DND-41 (cell line): ENCODE results near the gene EVA1C.

Experiments used
- EZH2 ChIP-seq: IDR thresholded peaks from 3 replicates; pipeline ENCODE4 v1.6.1; 2012; ENCODE audit warnings: borderline replicate concordance, low read depth, mild to moderate bottlenecking, moderate library complexity, low read length, inconsistent platforms; ENCODE audit not compliant: severe bottlenecking
- TF ChIP-seq, protein P1 (sequence below): IDR thresholded peaks from 2 replicates; pipeline ENCODE4 v1.5.1; 2012; ENCODE audit warnings: borderline replicate concordance, low read length, moderate library complexity, mild to moderate bottlenecking; ENCODE audit not compliant: poor library complexity, severe bottlenecking; ENCODE audit errors: extremely low read depth

DNA sequence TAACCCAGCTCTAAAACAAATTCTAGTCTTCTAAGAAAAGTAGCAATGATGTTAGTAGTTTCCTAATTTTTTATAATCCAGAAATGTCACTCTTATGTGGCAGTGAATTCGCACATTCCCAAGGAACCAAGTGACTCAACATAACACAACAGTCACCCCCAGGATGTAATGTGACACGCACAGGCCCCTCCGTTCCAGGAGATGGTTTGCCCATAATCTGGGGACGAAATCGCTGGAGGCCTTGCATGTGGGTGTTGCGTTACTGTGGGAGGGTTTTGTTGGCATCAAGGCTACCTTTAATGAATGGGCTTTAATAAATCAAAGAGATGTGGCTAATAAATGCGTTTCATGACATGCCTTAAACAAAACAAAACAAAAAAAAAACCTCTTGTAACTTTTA, 50.9 kb downstream of the EVA1C start:
- TF ChIP-seq, protein P1, sequence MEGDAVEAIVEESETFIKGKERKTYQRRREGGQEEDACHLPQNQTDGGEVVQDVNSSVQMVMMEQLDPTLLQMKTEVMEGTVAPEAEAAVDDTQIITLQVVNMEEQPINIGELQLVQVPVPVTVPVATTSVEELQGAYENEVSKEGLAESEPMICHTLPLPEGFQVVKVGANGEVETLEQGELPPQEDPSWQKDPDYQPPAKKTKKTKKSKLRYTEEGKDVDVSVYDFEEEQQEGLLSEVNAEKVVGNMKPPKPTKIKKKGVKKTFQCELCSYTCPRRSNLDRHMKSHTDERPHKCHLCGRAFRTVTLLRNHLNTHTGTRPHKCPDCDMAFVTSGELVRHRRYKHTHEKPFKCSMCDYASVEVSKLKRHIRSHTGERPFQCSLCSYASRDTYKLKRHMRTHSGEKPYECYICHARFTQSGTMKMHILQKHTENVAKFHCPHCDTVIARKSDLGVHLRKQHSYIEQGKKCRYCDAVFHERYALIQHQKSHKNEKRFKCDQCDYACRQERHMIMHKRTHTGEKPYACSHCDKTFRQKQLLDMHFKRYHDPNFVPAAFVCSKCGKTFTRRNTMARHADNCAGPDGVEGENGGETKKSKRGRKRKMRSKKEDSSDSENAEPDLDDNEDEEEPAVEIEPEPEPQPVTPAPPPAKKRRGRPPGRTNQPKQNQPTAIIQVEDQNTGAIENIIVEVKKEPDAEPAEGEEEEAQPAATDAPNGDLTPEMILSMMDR, result no peak
- no peak for TF ChIP-seq EZH2
